ENCODE results near the gene ZBTB7C.
A peak's percentile ranks its signal among the peaks of the same experiment; 100 is the strongest.

DNA sequence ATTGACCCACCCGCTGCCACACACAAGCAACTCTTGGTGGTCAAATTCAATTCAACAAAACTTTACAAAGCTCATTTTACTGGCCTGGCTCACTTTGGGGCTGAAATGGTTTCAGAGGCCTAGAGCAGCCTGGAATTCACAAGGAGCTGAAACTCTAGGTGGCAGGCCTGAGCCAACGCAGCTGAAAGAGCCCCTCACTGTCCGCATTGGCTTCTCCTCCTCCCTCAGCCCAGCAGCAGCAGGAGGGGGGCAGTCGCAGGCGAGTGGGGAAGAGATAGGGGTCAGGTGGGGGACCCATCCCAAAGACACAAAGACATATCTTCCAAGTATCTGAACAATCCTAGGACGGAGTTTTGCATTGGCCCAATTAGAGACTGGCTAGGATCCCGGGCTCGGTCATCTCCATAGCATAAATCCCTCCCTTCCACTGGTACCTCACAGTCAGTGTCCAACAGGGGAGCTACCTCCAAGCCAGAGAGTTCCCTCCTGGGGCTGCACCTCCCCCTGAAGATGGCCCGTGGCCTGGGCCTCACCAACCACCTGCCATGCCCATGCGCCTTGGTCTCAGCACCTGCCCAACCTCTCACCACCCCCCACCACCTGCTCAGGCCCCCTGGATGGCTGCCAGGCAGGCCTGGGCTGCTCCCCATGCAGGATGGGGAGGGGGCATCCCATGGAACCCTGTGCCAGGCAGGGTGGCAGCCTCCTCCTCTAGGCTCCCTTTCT lies 113.4 kb downstream of the ZBTB7C start:
- no peak for TF ChIP-seq RCOR1 (IDR thresholded peaks at IDR 0.05; ENCODE audit: insufficient replicate concordance, low read length)
- TF ChIP-seq CTCF (conservative IDR thresholded peaks at IDR 0.05; ENCODE audit: low read depth, low read length), result no peak; the same call in 1 of the 2 replicates
- TF ChIP-seq POLR2A (IDR thresholded peaks at IDR 0.05; ENCODE audit: low read depth, low read length), result no peak
- 0 out of 2 replicates have a peak, but pooled peaks have one; percentile 22 for TF ChIP-seq RAD21 (IDR thresholded peaks at IDR 0.05; ENCODE audit: low read length)
- no peak for TF ChIP-seq ELK1 (IDR thresholded peaks at IDR 0.05; ENCODE audit: borderline replicate concordance, low read depth, low read length)
- no peak for TF ChIP-seq MXI1 (IDR thresholded peaks at IDR 0.05; ENCODE audit: borderline replicate concordance, low read depth, low read length)
- no peak for TF ChIP-seq SMC3 (IDR thresholded peaks at IDR 0.05; ENCODE audit: low read depth, low read length)
- TF ChIP-seq, protein P1, sequence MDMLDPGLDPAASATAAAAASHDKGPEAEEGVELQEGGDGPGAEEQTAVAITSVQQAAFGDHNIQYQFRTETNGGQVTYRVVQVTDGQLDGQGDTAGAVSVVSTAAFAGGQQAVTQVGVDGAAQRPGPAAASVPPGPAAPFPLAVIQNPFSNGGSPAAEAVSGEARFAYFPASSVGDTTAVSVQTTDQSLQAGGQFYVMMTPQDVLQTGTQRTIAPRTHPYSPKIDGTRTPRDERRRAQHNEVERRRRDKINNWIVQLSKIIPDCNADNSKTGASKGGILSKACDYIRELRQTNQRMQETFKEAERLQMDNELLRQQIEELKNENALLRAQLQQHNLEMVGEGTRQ (IDR thresholded peaks at IDR 0.05; ENCODE audit: low read depth, low read length), result no peak
- TF ChIP-seq MAZ (IDR thresholded peaks at IDR 0.05; ENCODE audit: borderline replicate concordance, low read depth, low read length), result no peak
- no peak for TF ChIP-seq NFE2L2 (IDR thresholded peaks at IDR 0.05; ENCODE audit: low read depth, low read length)
- no peak for TF ChIP-seq CHD1 (IDR thresholded peaks at IDR 0.05; ENCODE audit: low read depth, low read length)
- no peak for TF ChIP-seq RFX5 (IDR thresholded peaks at IDR 0.05; ENCODE audit: low read depth, low read length)
- no peak for TF ChIP-seq BHLHE40 (IDR thresholded peaks at IDR 0.05; ENCODE audit: low read depth, low read length)
- TF ChIP-seq MAFK (IDR thresholded peaks at IDR 0.05; ENCODE audit: low read depth, low read length), result no peak
